Mammary epithelial cell (primary cell): Measurements from ENCODE around the gene SPRY4.
"Not testable (repeated sequence)": the region's sequence is repeated elsewhere in the genome, so short reads cannot be mapped to it uniquely, and the experiment has no call there.

Experiments
- CTCF ChIP-seq, 2 donors: IDR thresholded peaks in 1 of 2; conservative IDR thresholded peaks in 1 of 2; 2 replicates each; pipeline ENCODE4 v1.5.1; 2011 to 2012; ENCODE audit warnings: inconsistent platforms in 2 of 2, low read length in 2 of 2, mild to moderate bottlenecking in 2 of 2, control low read depth in 1 of 2, low read depth in 1 of 2; ENCODE audit not compliant: insufficient read depth in 1 of 2; ENCODE audit errors: extremely low read depth in 1 of 2
- EZH2 ChIP-seq: IDR thresholded peaks from 2 replicates; pipeline ENCODE4 v1.6.1; 2012; ENCODE audit warnings: low read length, inconsistent platforms, borderline replicate concordance

GRCh38 chr5:142272596-142272995, 52.2 kb downstream of the SPRY4 start:
- not testable (repeated sequence) for TF ChIP-seq CTCF (conservative IDR thresholded peaks at IDR 0.05 in 1 of 2, IDR thresholded peaks at IDR 0.05 in 1 of 2; ENCODE audit: extremely low read depth in 1 of 2, insufficient read depth in 1 of 2, low read depth in 1 of 2, low read length in 2 of 2); EZH2
